Progenitor cell of endocrine pancreas (in vitro differentiated cells): ENCODE measurements around the gene PTPN5. TPM values are rescaled to one million over a fixed set of nuclear protein-coding genes. Genes with fewer than 3 reads are reported as not detected.

Source experiments
- DNase-seq: peaks from one replicate; pipeline ENCODE4 v3.0.0; 2021; ENCODE audit warnings: low spot score; ENCODE audit not compliant: unreplicated experiment
- H3K27ac Mint-ChIP-seq: 2 replicates; pipeline ENCODE4 v1.8.0; 2021; ENCODE audit warnings: mild to moderate bottlenecking, moderate library complexity, mixed read lengths
- H3K27me3 Mint-ChIP-seq: 2 replicates; pipeline ENCODE4 v1.8.0; 2021; ENCODE audit warnings: mixed read lengths
- H3K36me3 Mint-ChIP-seq: 2 replicates; pipeline ENCODE4 v1.8.0; 2022; ENCODE audit warnings: mixed read lengths; ENCODE audit not compliant: insufficient read depth
- H3K4me1 Mint-ChIP-seq: 2 replicates; pipeline ENCODE4 v1.8.0; 2021; ENCODE audit warnings: low read depth, mixed read lengths
- H3K4me3 Mint-ChIP-seq: 2 replicates; pipeline ENCODE4 v1.8.0; 2021; ENCODE audit warnings: low read depth, mild to moderate bottlenecking, moderate library complexity, mixed read lengths
- H3K9me3 Mint-ChIP-seq: 2 replicates; pipeline ENCODE4 v1.8.0; 2021; ENCODE audit warnings: low read depth, mixed read lengths
- total RNA-seq: library from RNA; stranded (reverse); gene quantifications from 2 replicates; pipeline ENCODE4 v1.2.1, GENCODE V29; 2021
- TF ChIP-seq, protein P1 (sequence below): fragments of 200-600 bp; sonication (generic); IDR thresholded peaks from one replicate; pipeline ENCODE4 v1.5.0; 2021; ENCODE audit warnings: antibody characterized with exemption, mild to moderate bottlenecking; ENCODE audit not compliant: unreplicated experiment

Gene PTPN5
- total RNA-seq, 1 donor from 2014 or later: 12.6 TPM

DNA sequence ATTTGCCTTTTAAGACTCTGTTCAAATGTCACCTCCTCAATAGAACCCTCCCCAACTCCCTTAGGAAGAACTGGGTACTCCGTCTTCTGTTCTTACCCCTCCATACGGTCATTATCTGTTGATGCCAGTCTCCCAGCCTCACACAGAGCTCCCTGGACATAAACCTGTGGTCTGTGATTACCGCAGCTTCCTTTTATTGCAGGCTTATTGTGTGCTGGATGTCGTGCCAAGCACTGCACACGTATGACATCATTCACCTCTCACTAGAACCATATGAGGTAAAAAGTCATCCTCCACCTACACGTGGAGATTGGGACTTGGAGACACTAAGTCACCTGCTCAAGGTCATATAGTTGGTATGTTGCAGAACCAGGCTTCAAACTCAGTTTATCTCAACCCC is 15.3 kb downstream of the PTPN5 start:
- Mint-ChIP-seq H3K27ac (no peak overlapping the region), H3K9me3 (no peaks in the 10 kb centered on the region), H3K4me3 (no peak overlapping the region), H3K36me3 (no peaks in the 10 kb centered on the region), H3K4me1 (peaks cover 5% of the 10 kb centered on the region), H3K27me3 (no peaks in the 10 kb centered on the region)
- TF ChIP-seq, protein P1, sequence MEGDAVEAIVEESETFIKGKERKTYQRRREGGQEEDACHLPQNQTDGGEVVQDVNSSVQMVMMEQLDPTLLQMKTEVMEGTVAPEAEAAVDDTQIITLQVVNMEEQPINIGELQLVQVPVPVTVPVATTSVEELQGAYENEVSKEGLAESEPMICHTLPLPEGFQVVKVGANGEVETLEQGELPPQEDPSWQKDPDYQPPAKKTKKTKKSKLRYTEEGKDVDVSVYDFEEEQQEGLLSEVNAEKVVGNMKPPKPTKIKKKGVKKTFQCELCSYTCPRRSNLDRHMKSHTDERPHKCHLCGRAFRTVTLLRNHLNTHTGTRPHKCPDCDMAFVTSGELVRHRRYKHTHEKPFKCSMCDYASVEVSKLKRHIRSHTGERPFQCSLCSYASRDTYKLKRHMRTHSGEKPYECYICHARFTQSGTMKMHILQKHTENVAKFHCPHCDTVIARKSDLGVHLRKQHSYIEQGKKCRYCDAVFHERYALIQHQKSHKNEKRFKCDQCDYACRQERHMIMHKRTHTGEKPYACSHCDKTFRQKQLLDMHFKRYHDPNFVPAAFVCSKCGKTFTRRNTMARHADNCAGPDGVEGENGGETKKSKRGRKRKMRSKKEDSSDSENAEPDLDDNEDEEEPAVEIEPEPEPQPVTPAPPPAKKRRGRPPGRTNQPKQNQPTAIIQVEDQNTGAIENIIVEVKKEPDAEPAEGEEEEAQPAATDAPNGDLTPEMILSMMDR: no peak
- no peak for DNase-seq

DNA sequence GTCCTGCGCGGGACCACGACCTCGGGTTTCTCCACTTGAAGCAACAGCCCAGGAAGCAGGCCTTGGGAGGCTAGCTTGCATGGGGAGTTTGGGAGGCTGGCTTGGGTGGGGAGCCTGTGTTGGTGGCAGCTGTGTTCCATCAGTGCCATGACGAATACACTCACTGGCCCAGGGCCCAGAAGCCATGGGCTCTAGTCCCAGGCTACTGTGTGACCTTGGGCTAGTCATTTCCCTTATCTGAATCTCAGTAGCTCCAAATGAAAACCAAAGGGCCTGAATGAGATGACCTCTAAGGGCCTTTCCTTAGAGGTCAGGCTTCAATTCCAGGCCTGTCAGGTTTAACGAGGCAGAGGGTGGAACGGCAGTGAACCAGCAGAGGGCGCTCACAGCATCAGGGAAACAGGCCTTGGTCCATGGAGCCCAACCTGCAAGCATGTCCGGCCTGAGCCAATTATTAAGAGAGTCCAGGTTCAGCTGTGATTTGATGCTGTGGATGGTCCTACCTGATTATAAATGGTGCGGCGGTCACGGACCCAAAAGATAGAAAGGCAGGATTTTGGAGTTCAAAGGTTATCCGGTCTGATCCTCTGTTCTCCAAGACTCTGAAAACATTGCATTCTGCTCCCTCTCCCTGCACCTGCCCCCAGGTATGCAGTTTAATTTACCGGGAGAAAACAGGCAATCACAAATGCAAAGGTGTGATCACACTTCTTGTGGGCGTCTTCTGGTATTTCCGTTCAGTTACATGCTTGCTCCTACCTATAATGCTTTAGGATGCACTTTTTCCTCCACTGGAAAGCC is 15.9 kb downstream of the PTPN5 start:
- TF ChIP-seq, protein P1: peak; percentile 87
- DNase-seq: peak; percentile 75
- no peaks in the 10 kb centered on the region for H3K27me3 Mint-ChIP-seq
- no peaks in the 10 kb centered on the region for H3K9me3 Mint-ChIP-seq
- no peak overlapping the region for H3K4me3 Mint-ChIP-seq
- peaks cover 5% of the 10 kb centered on the region for H3K4me1 Mint-ChIP-seq
- no peaks in the 10 kb centered on the region for H3K36me3 Mint-ChIP-seq
- H3K27ac Mint-ChIP-seq: no peak overlapping the region

DNA sequence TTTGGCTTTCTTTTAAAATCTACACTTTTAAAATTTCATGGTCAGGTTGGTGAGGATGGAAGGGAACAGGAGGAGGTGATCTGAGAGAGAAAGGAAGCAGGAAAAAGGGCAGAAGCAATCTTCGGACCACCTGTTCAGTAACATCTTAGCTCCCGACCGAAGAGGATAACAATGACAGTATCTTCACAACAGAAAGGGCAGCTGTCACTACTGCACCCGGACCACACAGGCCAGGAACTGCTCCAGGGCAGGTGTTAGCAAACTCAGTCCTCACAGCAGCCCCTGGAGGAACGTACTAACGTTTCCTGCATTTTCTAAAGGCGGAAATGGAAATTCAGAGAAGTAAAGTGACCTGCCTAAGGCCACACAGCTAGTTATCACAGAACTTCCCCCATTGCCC is 16.8 kb downstream of the PTPN5 start:
- peaks cover 1% of the 10 kb centered on the region for H3K4me1 Mint-ChIP-seq
- H3K9me3 Mint-ChIP-seq: no peaks in the 10 kb centered on the region
- H3K27me3 Mint-ChIP-seq: no peaks in the 10 kb centered on the region
- no peak for DNase-seq
- TF ChIP-seq, protein P1: no peak
- no peaks in the 10 kb centered on the region for H3K36me3 Mint-ChIP-seq
- no peak overlapping the region for H3K27ac Mint-ChIP-seq
- no peak overlapping the region for H3K4me3 Mint-ChIP-seq

DNA sequence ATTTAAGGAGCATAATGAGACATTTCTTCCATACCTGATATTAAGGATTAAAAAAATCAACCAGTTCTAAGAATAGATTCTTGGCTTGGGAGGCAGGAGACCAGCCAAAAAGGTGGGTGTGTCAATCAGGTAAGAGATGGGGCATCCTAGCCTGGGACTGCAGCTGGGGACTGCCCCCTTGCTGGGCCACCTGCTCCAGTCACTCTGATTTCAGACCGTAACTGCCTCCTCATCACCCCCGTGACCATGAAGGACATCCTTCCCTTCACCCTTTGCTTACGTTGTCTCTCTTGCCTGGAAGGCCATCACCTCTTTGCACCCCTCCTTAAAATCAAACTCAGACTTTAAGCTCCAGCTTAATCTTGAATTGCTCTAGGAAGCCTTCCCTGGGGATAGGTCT is 17.9 kb downstream of the PTPN5 start:
- no peaks in the 10 kb centered on the region for H3K9me3 Mint-ChIP-seq
- H3K27ac Mint-ChIP-seq: no peak overlapping the region
- DNase-seq: no peak
- TF ChIP-seq, protein P1: no peak
- peaks cover 4% of the 10 kb centered on the region for H3K4me1 Mint-ChIP-seq
- no peaks in the 10 kb centered on the region for H3K27me3 Mint-ChIP-seq
- no peaks in the 10 kb centered on the region for H3K36me3 Mint-ChIP-seq
- no peak overlapping the region for H3K4me3 Mint-ChIP-seq

DNA sequence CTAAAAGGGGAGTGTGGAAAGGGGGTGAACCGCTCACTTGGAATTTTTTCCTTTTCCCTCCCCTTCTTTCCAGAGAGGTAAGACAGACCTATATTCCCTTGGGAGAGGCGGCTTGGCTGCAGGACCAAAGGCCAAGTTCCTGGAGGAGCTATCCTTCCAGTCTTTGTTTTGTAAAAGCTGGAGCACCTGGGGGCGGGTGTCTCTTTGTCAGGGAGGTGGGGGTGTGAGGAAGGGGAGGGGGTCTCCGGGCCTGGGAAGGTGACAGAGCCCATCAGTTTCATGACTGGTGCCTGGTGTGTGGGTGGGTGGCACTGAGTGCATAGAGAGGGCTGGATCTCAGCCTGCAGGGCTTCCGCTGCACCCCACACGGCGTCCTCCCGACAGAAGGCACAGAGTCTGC is 18.5 kb downstream of the PTPN5 start:
- no peak overlapping the region for H3K27ac Mint-ChIP-seq
- TF ChIP-seq, protein P1: no peak
- DNase-seq: no peak
- H3K4me1 Mint-ChIP-seq: peaks cover 4% of the 10 kb centered on the region
- no peaks in the 10 kb centered on the region for H3K27me3 Mint-ChIP-seq
- H3K4me3 Mint-ChIP-seq: no peak overlapping the region
- no peaks in the 10 kb centered on the region for H3K9me3 Mint-ChIP-seq
- no peaks in the 10 kb centered on the region for H3K36me3 Mint-ChIP-seq
